IMR-90 (cell line): ENCODE measurements around the gene RNF227. TPM values are rescaled to one million over a fixed set of nuclear protein-coding genes. Genes with fewer than 3 reads are reported as not detected.

Experiments
- ATAC-seq: fragments of 200-7000 bp; cut with Tn5 transposase; 2 replicates; pipeline ENCODE4 v1.9.1; 2020; ENCODE audit warnings: low read depth, mild to moderate bottlenecking, moderate library complexity
- BruUV-seq: library from RNA; stranded (reverse); fragments of 400-500 nt; replicated peaks from 2 replicates; lab custom pipeline; 2021; lab: Mats Ljungman, UMichigan
- CTCF ChIA-PET: fragments of 300-600 bp; formaldehyde crosslinking; extraction: SDS; loops from one replicate; lab custom pipeline; 2021; ENCODE audit warnings: antibody characterized with exemption; lab: Yijun Ruan, JAX
- POLR2A ChIA-PET: fragments of 300-600 bp; sonication (Branson Sonifier 250); formaldehyde crosslinking; loops from one replicate; lab custom pipeline; 2022; ENCODE audit warnings: antibody characterized with exemption; ENCODE audit not compliant: unreplicated experiment; lab: Charles Lee
- DNase-seq: peaks from one replicate; pipeline ENCODE4 v3.0.0; 2013
- H2AFZ ChIP-seq: replicated peaks from 2 replicates; pipeline ENCODE3; 2013; ENCODE audit warnings: low read length, mild to moderate bottlenecking; ENCODE audit not compliant: poor library complexity
- H2AK5ac ChIP-seq: 2 replicates; pipeline ENCODE4 v1.6.1; 2013; ENCODE audit warnings: low read depth, low read length, inconsistent platforms
- H2AK9ac ChIP-seq: replicated peaks from 2 replicates; pipeline ENCODE3; 2013; ENCODE audit warnings: mild to moderate bottlenecking, low read depth, low read length, moderate library complexity; ENCODE audit not compliant: poor library complexity
- H2BK120ac ChIP-seq: 2 replicates; pipeline ENCODE4 v1.6.1; 2013; ENCODE audit warnings: low read depth, low read length, inconsistent platforms
- H2BK15ac ChIP-seq: 3 replicates; pipeline ENCODE4 v1.6.1; 2013; ENCODE audit warnings: low read depth, low read length, inconsistent platforms
- H2BK20ac ChIP-seq: 2 replicates; pipeline ENCODE4 v1.6.1; 2013; ENCODE audit warnings: low read depth, mild to moderate bottlenecking, inconsistent platforms, low read length, moderate library complexity
- H2BK5ac ChIP-seq: 2 replicates; pipeline ENCODE4 v1.6.1; 2013; ENCODE audit warnings: mild to moderate bottlenecking, low read depth, low read length, inconsistent platforms; ENCODE audit not compliant: poor library complexity, severe bottlenecking
- H3K14ac ChIP-seq: replicated peaks from 2 replicates; pipeline ENCODE4 v1.6.1; 2013; ENCODE audit warnings: low read depth, low read length, inconsistent platforms
- H3K18ac ChIP-seq: 2 replicates; pipeline ENCODE4 v1.6.1; 2013; ENCODE audit warnings: low read depth, low read length, control low read depth
- H3K23ac ChIP-seq: 2 replicates; pipeline ENCODE4 v1.6.1; 2013; ENCODE audit warnings: low read depth, low read length, inconsistent platforms
- H3K27ac ChIP-seq: 2 replicates; pipeline ENCODE4 v1.5.1; 2013; ENCODE audit warnings: mild to moderate bottlenecking, control low read depth, low read length; ENCODE audit not compliant: insufficient read depth
- H3K27me3 ChIP-seq: 2 replicates; pipeline ENCODE4 v1.6.1; 2013; ENCODE audit warnings: low read length; ENCODE audit not compliant: control insufficient read depth, insufficient read depth
- H3K36me3 ChIP-seq: 2 replicates; pipeline ENCODE4 v1.6.1; 2013; ENCODE audit warnings: low read length, mixed read lengths; ENCODE audit not compliant: control insufficient read depth, insufficient read depth
- H3K4ac ChIP-seq: 2 replicates; pipeline ENCODE4 v1.6.1; 2013; ENCODE audit warnings: low read depth, low read length, inconsistent platforms
- H3K4me1 ChIP-seq: 2 replicates; pipeline ENCODE4 v1.6.1; 2013; ENCODE audit warnings: low read length, mixed read lengths; ENCODE audit not compliant: control insufficient read depth, insufficient read depth
- H3K4me2 ChIP-seq: 2 replicates; pipeline ENCODE4 v1.6.1; 2013; ENCODE audit warnings: low read depth, mild to moderate bottlenecking, control low read depth, low read length, moderate library complexity
- H3K4me3 ChIP-seq: 2 replicates; pipeline ENCODE4 v1.5.1; 2013; ENCODE audit warnings: low read depth, mild to moderate bottlenecking, control low read depth, low read length, moderate library complexity; ENCODE audit not compliant: insufficient read depth
- H3K56ac ChIP-seq: 2 replicates; pipeline ENCODE4 v1.6.1; 2013; ENCODE audit warnings: low read length, inconsistent platforms; ENCODE audit not compliant: insufficient read depth; ENCODE audit errors: extremely low read depth
- H3K79me1 ChIP-seq, 2 experiments: 2 replicates each; pipeline ENCODE4 v1.6.1; 2013; ENCODE audit warnings: low read length in 2 of 2, inconsistent platforms in 1 of 2, low read depth in 1 of 2
- H3K9ac ChIP-seq: 2 replicates; pipeline ENCODE4 v1.6.1; 2013; ENCODE audit warnings: low read depth, low read length, control low read depth
- H3K9me1 ChIP-seq: 2 replicates; pipeline ENCODE4 v1.6.1; 2013; ENCODE audit warnings: low read length, inconsistent platforms; ENCODE audit not compliant: insufficient read depth
- H3K9me3 ChIP-seq: 2 replicates; pipeline ENCODE4 v1.6.1; 2013; ENCODE audit warnings: low read length; ENCODE audit not compliant: control insufficient read depth, insufficient read depth
- H4K20me1 ChIP-seq: 2 replicates; pipeline ENCODE4 v1.6.1; 2013; ENCODE audit warnings: low read length, inconsistent platforms; ENCODE audit not compliant: insufficient read depth
- H4K5ac ChIP-seq: 2 replicates; pipeline ENCODE4 v1.6.1; 2013; ENCODE audit warnings: mild to moderate bottlenecking, low read depth, low read length, control low read depth
- H4K8ac ChIP-seq, 2 experiments: 2 replicates each; pipeline ENCODE4 v1.6.1; 2013; ENCODE audit warnings: low read depth in 2 of 2, low read length in 2 of 2, control low read depth in 1 of 2, inconsistent platforms in 1 of 2
- H4K91ac ChIP-seq: 2 replicates; pipeline ENCODE4 v1.6.1; 2013; ENCODE audit warnings: low read depth, low read length, inconsistent platforms; ENCODE audit not compliant: insufficient read depth
- CEBPB ChIP-seq: IDR thresholded peaks from 2 replicates; pipeline ENCODE4 v1.6.1; 2012; ENCODE audit warnings: low read depth, low read length, improper control_type of control experiment
- CHD1 ChIP-seq: IDR thresholded peaks from 2 replicates; pipeline ENCODE4 v1.6.1; 2012; ENCODE audit warnings: low read depth, low read length, improper control_type of control experiment
- CTCF ChIP-seq: conservative IDR thresholded peaks from 2 replicates; pipeline ENCODE4 v1.5.1; 2012; ENCODE audit warnings: mild to moderate bottlenecking, low read depth, low read length, improper control_type of control experiment
- ELK1 ChIP-seq: fragments of 150-350 bp; IDR thresholded peaks from 2 replicates; pipeline ENCODE4 v1.6.1; 2016; ENCODE audit warnings: low read depth, mild to moderate bottlenecking, low read length, moderate library complexity, borderline replicate concordance
- MAFK ChIP-seq: IDR thresholded peaks from 2 replicates; pipeline ENCODE4 v1.6.1; 2012; ENCODE audit warnings: low read depth, low read length, improper control_type of control experiment
- MAZ ChIP-seq: IDR thresholded peaks from 2 replicates; pipeline ENCODE4 v1.6.1; 2012; ENCODE audit warnings: low read depth, mild to moderate bottlenecking, low read length, improper control_type of control experiment, moderate library complexity, borderline replicate concordance
- MXI1 ChIP-seq: IDR thresholded peaks from 2 replicates; pipeline ENCODE4 v1.6.1; 2012; ENCODE audit warnings: low read depth, mild to moderate bottlenecking, low read length, moderate library complexity, borderline replicate concordance
- NFE2L2 ChIP-seq: fragments of 150-350 bp; IDR thresholded peaks from 2 replicates; pipeline ENCODE4 v1.6.1; 2016; ENCODE audit warnings: low read depth, mild to moderate bottlenecking, low read length
- POLR2A ChIP-seq: IDR thresholded peaks from 2 replicates; pipeline ENCODE4 v1.6.1; 2012; ENCODE audit warnings: mild to moderate bottlenecking, low read depth, low read length
- RAD21 ChIP-seq: IDR thresholded peaks from 2 replicates; pipeline ENCODE4 v1.6.1; 2012; ENCODE audit warnings: low read length, improper control_type of control experiment
- RCOR1 ChIP-seq: IDR thresholded peaks from 2 replicates; pipeline ENCODE4 v1.6.1; 2012; ENCODE audit warnings: mild to moderate bottlenecking, low read length, improper control_type of control experiment; ENCODE audit not compliant: insufficient replicate concordance
- RFX5 ChIP-seq: IDR thresholded peaks from 2 replicates; pipeline ENCODE4 v1.8.0; 2012; ENCODE audit warnings: low read depth, mild to moderate bottlenecking, low read length, moderate library complexity
- SMC3 ChIP-seq: fragments of 150-350 bp; IDR thresholded peaks from 2 replicates; pipeline ENCODE4 v1.6.1; 2016; ENCODE audit warnings: low read depth, mild to moderate bottlenecking, antibody characterized with exemption, low read length, moderate library complexity
- USF2 ChIP-seq: fragments of 150-350 bp; IDR thresholded peaks from 2 replicates; pipeline ENCODE4 v1.6.1; 2017; ENCODE audit warnings: mild to moderate bottlenecking, antibody characterized with exemption, low read length, low read depth
- WGBS, 2 experiments: methylation state at CpG; one replicate each; pipeline versions ENCODE4 v1.1.5 to v1.1.7; 2013; ENCODE audit warnings: missing lambda C conversion rate in 2 of 2; ENCODE audit not compliant: insufficient read length in 1 of 2; ENCODE audit errors: extremely low coverage in 2 of 2; 5-methylcytosine and 5-hydroxymethylcytosine counted together
- dilution Hi-C: fragments of 300-500 bp; cut with HindIII; formaldehyde crosslinking; loops from one replicate; pipeline ENCODE4 v1.14.3; 2018; ENCODE audit warnings: low sequenced_read_pairs; ENCODE audit not compliant: unreplicated experiment
- in situ Hi-C: fragments of 300-500 bp; cut with MboI; formaldehyde crosslinking; loops from 3 replicates; pipeline ENCODE4 v1.14.3; 2019; ENCODE audit warnings: low sequenced_read_pairs, inconsistent platforms, mixed read lengths
- intact Hi-C: fragments of 100-400 bp; cut with micrococcal nuclease; formaldehyde crosslinking; loops from 2 replicates; pipeline ENCODE4 v1.10.0; 2022
- polyA plus RNA-seq, 3 experiments: library from polyadenylated mRNA; depleted of rRNA; stranded (reverse); fragments of >200 nt; gene quantifications; 2 replicates each; pipeline ENCODE4 v1.2.3, GENCODE V29; 2012; ENCODE audit warnings: low replicate concordance in 1 of 3
- total RNA-seq: library from RNA; depleted of rRNA; stranded (reverse); fragments of >200 nt; gene quantifications from 2 replicates; pipeline ENCODE4 v1.2.3, GENCODE V29; 2012

The RNF227 gene
- total and polyA plus RNA-seq, 2 of the 4 experiments (the other 2 are of a cell fraction) = 1.3 to 3.1 TPM

DNA sequence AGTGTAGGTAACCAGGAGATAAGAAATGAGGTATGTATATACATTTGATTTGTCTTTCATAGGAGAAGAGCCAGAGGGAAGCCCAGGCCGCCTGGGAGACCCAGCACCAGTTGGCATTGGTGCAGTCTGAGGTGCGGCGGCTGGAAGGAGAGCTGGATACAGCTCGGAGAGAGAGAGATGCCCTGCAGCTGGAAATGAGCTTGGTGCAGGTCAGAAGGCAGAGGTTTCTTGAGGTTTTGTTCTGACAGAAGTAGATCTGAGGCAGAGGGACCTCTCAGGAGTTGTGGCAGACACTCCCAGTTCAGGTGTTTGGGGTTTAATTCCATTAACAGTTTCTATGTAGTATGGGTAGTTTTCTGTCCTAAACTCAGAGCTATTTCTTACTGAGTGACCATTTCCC is 23.9 kb upstream of the RNF227 start:
- peaks cover 53% of the 10 kb centered on the region for H3K36me3 ChIP-seq
- no peak overlapping the region for H3K56ac ChIP-seq
- no TSS peak for BruUV-seq
- CTCF ChIA-PET = interaction anchor here (0.8 to 1.1 kb wide), 2 partner anchors 49 to 50 kb away, joined by 3 read pairs; no protein-coding TSS in a partner anchor
- in situ Hi-C loops (no loop called here), dilution Hi-C loops (no loop called here), intact Hi-C loops (no loop called here)
- H2BK120ac ChIP-seq = no peak overlapping the region
- DNase-seq (no peak), ATAC-seq (no peak)
- no peak overlapping the region for H3K4me3 ChIP-seq
- H3K4ac ChIP-seq = no peak overlapping the region
- H2AK9ac ChIP-seq = no peak overlapping the region
- no peak overlapping the region for H4K8ac ChIP-seq
- no peak overlapping the region for H3K9ac ChIP-seq
- no peaks in the 10 kb centered on the region for H3K27me3 ChIP-seq
- H4K5ac ChIP-seq = no peak overlapping the region
- no peaks in the 10 kb centered on the region for H4K20me1 ChIP-seq
- no peak overlapping the region for H2BK15ac ChIP-seq
- POLR2A ChIA-PET = no interaction called here
- no peaks in the 10 kb centered on the region for H3K9me1 ChIP-seq
- H3K27ac ChIP-seq = no peak overlapping the region
- no peak overlapping the region for H3K18ac ChIP-seq
- H3K79me1 ChIP-seq = peaks cover 9 to 21% of the 10 kb centered on the region in 2 experiments
- TF ChIP-seq USF2 (no peak), MAZ (no peak), RCOR1 (no peak), CTCF (no peak), RAD21 (no peak), ELK1 (no peak), CEBPB (no peak), MXI1 (no peak), RFX5 (no peak), SMC3 (no peak), CHD1 (no peak), MAFK (no peak), POLR2A (no peak), NFE2L2 (no peak)
- no peaks in the 10 kb centered on the region for H3K9me3 ChIP-seq
- no peak overlapping the region for H2BK5ac ChIP-seq
- H2BK20ac ChIP-seq = no peak overlapping the region
- H3K4me1 ChIP-seq = no peaks in the 10 kb centered on the region
- no peak overlapping the region for H2AK5ac ChIP-seq
- no peak overlapping the region for H3K23ac ChIP-seq
- no peak overlapping the region for H4K91ac ChIP-seq
- no peak overlapping the region for H3K14ac ChIP-seq
- H2AFZ ChIP-seq = no peak overlapping the region
- no peak overlapping the region for H3K4me2 ChIP-seq
- 96% methylated on average over 4 of the region's 4 CpGs; no CpG with 5 or more reads in 1 of the 2 experiments for WGBS, 2 experiments
